ENCODE results near the gene ZNF592.

DNA sequence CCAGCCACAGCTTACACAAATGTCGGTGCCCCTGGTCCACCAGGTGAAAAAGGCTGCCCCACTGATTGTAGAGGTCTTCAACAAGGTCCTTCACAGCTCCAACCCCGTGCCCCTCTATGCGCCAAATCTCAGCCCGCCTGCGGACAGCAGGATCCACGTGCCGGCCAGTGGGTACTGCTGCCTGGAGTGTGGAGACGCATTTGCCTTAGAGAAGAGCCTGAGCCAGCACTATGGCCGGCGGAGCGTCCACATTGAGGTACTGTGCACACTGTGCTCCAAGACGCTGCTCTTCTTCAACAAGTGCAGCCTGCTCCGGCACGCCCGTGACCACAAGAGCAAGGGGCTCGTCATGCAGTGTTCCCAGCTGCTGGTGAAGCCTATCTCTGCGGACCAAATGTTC, 35.9 kb downstream of the ZNF592 start:
- no peak for TF ChIP-seq POLR2A (IDR thresholded peaks at IDR 0.05; ENCODE audit: low read depth, low read length)
- TF ChIP-seq JUN (IDR thresholded peaks at IDR 0.05; ENCODE audit: borderline replicate concordance, insufficient read depth, insufficient read length, low read depth) = no peak
- TF ChIP-seq, protein P1, sequence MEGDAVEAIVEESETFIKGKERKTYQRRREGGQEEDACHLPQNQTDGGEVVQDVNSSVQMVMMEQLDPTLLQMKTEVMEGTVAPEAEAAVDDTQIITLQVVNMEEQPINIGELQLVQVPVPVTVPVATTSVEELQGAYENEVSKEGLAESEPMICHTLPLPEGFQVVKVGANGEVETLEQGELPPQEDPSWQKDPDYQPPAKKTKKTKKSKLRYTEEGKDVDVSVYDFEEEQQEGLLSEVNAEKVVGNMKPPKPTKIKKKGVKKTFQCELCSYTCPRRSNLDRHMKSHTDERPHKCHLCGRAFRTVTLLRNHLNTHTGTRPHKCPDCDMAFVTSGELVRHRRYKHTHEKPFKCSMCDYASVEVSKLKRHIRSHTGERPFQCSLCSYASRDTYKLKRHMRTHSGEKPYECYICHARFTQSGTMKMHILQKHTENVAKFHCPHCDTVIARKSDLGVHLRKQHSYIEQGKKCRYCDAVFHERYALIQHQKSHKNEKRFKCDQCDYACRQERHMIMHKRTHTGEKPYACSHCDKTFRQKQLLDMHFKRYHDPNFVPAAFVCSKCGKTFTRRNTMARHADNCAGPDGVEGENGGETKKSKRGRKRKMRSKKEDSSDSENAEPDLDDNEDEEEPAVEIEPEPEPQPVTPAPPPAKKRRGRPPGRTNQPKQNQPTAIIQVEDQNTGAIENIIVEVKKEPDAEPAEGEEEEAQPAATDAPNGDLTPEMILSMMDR (IDR thresholded peaks at IDR 0.05; ENCODE audit: extremely low read depth in 1 of 2, insufficient read depth in 1 of 2, low read depth in 1 of 2, low read length in 2 of 2) = no peak
